Nephron (organoid): ENCODE measurements around the gene TEX52.
A peak's percentile ranks its signal among the peaks of the same experiment; 100 is the strongest.
"Not testable (repeated sequence)": the region's sequence is repeated elsewhere in the genome, so short reads cannot be mapped to it uniquely, and the experiment has no call there.

Source experiments
- H3K27ac Mint-ChIP-seq, 3 experiments: 2 replicates each; pipeline ENCODE4 v1.8.0; 2020; ENCODE audit warnings: mixed read lengths in 3 of 3, mild to moderate bottlenecking in 2 of 3, moderate library complexity in 1 of 3
- H3K27me3 Mint-ChIP-seq: 2 replicates; pipeline ENCODE4 v1.8.0; 2021; ENCODE audit warnings: low read depth, mild to moderate bottlenecking, moderate library complexity, mixed read lengths
- H3K36me3 Mint-ChIP-seq: 2 replicates; pipeline ENCODE4 v1.8.0; 2020; ENCODE audit warnings: low read depth, mixed read lengths
- H3K4me1 Mint-ChIP-seq: 2 replicates; pipeline ENCODE4 v1.8.0; 2020; ENCODE audit warnings: mixed read lengths
- H3K4me3 Mint-ChIP-seq, 3 experiments: 2 replicates each; pipeline ENCODE4 v1.8.0; 2020; ENCODE audit warnings: mild to moderate bottlenecking in 3 of 3, mixed read lengths in 3 of 3, moderate library complexity in 2 of 3
- H3K9me3 Mint-ChIP-seq: 2 replicates; pipeline ENCODE4 v1.8.0; 2020; ENCODE audit warnings: mixed read lengths
- TF ChIP-seq, protein P1 (sequence below), 3 experiments: fragments of 200-600 bp; sonication (generic); IDR thresholded peaks; one replicate each; pipeline ENCODE4 v1.5.0; 2021; ENCODE audit warnings: antibody characterized with exemption in 3 of 3; ENCODE audit not compliant: unreplicated experiment in 3 of 3

TEX52 gene

DNA sequence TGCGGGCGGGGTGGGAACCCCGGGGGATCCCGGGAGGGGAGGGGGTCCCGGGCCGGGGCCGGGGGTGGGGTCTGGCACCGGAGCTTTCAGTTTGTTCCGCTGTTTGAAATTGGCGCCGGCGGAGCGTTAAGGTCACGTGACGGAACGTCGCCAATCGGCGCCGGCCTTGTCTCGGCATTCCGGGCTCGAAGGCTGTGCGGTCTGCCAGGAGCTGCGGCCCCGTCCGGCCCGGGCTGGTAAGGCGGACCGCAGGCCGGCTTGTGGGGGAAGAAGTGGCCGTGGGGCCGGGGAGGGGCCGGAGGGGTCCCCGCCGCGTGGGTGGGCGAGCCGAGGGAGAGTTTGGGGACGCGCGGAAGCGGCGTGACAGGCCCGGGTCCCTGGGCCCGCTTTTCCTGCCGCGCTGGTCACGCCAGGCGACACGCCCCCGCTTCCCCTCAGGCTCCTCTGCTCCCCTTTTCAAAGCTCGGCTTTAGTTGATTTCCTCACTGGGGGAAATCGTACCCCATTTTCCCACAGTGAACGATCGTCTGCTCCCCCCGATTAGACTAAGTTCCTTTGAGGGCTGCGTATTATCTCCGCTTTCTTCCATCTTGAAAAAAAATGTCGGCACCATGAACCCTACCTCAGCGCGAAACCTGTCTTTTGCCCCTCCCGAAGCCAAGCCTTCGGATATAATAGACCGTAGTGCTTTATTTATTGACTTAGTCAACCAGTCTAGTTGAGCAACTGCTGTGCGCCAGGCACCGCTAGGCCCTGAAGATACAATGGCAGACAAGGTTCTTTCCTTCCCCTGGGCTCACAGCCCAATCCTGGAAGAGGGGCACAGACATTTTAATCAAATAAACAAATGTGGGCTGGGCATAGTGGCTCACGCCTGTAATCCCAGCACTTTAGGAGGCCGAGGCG is 20.5 kb upstream of the TEX52 start, which contains the start of the genes FOXM1 and RHNO1:
TSS of gene FOXM1 (minus strand) at position 128 of the 906 bp plus-strand sequence. CDS start 2,696 bp downstream, outside the sequence.
TSS of gene RHNO1 (plus strand) at position 177 of the 906 bp plus-strand sequence. CDS start 8,144 bp downstream, outside the sequence.
- Mint-ChIP-seq H3K4me1 (peaks cover 23% of the 10 kb centered on the region), H3K27me3 (no peaks in the 10 kb centered on the region), H3K9me3 (no peaks in the 10 kb centered on the region), H3K27ac (peak within 1 kb of the TSS; percentile 84 to 99 (median 92)), H3K36me3 (peaks cover 20% of the 10 kb centered on the region), H3K4me3 (peak within 1 kb of the TSS; percentile 95 to 98 (median 96))
- TF ChIP-seq, protein P1, sequence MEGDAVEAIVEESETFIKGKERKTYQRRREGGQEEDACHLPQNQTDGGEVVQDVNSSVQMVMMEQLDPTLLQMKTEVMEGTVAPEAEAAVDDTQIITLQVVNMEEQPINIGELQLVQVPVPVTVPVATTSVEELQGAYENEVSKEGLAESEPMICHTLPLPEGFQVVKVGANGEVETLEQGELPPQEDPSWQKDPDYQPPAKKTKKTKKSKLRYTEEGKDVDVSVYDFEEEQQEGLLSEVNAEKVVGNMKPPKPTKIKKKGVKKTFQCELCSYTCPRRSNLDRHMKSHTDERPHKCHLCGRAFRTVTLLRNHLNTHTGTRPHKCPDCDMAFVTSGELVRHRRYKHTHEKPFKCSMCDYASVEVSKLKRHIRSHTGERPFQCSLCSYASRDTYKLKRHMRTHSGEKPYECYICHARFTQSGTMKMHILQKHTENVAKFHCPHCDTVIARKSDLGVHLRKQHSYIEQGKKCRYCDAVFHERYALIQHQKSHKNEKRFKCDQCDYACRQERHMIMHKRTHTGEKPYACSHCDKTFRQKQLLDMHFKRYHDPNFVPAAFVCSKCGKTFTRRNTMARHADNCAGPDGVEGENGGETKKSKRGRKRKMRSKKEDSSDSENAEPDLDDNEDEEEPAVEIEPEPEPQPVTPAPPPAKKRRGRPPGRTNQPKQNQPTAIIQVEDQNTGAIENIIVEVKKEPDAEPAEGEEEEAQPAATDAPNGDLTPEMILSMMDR (IDR thresholded peaks at IDR 0.05; ENCODE audit: unreplicated experiment in 3 of 3) = peak; percentile 7 to 16 (median 10)

GRCh38 chr12:2876431-2877046 is 19.7 kb upstream of the TEX52 start:
- Mint-ChIP-seq H3K27me3 (no peaks in the 10 kb centered on the region), H3K9me3 (no peaks in the 10 kb centered on the region), H3K36me3 (peaks cover 21% of the 10 kb centered on the region), H3K27ac (peak overlapping the region; percentile 4 to 66 (median 47)), H3K4me1 (peaks cover 23% of the 10 kb centered on the region), H3K4me3 (peak overlapping the region; percentile 81 to 84 (median 83))
- TF ChIP-seq, protein P1 (IDR thresholded peaks at IDR 0.05; ENCODE audit: unreplicated experiment in 3 of 3) = no peak

DNA sequence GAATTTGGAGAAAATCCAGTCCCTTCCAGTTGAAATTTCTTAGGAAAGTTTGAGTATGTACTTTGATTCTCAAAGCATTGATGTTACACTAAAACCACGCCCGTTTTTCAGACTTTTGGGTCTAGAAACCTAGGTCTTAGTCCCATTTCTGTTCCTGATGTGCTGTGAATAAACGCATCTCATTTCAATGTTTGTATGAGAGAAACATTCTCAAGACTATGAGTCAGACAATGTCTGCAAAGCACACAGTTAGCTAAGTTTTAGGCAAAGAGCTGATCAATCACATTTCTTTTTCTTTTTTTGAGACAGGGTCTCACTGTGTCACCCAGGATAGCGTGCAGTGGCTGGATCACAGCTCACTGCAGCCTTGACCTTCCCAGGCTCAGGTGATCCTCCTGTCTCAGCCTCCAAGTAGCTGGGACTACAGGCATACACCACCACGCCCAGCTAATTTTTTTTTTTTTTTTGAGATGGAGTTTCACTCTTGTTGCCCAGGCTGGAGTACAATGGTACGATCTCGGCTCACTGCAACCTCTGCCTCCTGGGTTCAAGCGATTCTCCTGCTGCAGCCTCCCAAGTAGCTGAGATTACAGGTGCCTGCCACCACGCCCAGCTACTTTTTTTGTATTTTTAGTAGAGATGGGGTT is 12.3 kb upstream of the TEX52 start:
- peaks cover 39% of the 10 kb centered on the region for H3K36me3 Mint-ChIP-seq
- not testable (repeated sequence) for H3K27me3 Mint-ChIP-seq, H3K4me1 Mint-ChIP-seq, H3K9me3 Mint-ChIP-seq, H3K27ac Mint-ChIP-seq, H3K4me3 Mint-ChIP-seq

DNA sequence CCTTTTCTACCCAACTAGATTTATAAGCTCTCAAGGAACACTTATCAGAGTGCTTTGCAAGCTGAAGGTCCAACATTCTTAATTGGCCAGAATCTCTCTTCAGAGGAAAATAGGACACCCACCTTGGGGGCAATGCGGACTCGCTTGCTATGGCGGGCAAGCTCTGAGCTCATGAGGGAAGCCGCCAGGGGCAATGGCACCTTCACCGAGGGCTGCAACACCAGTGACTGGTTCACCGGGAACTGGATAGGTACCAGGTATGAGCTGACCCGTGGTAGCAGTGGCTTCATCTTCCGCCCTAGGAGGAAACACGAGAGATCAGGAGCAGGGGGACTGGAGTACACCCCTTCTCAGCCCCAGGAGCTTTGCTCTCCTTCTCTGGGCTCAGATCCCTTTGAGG is 7.4 kb upstream of the TEX52 start:
- no peak overlapping the region for H3K4me3 Mint-ChIP-seq

GRCh38 chr12:2863402-2863801 is 6.6 kb upstream of the TEX52 start:
- H3K4me3 Mint-ChIP-seq, H3K9me3 Mint-ChIP-seq, H3K4me1 Mint-ChIP-seq, H3K27me3 Mint-ChIP-seq, H3K27ac Mint-ChIP-seq: not testable (repeated sequence)
- H3K36me3 Mint-ChIP-seq = peaks cover 61% of the 10 kb centered on the region

More for the DNA sequence above, 7.4 kb upstream of the TEX52 start:
- TF ChIP-seq, protein P1 (IDR thresholded peaks at IDR 0.05; ENCODE audit: unreplicated experiment in 3 of 3) = no peak
- H3K4me1 Mint-ChIP-seq = no peaks in the 10 kb centered on the region
- H3K9me3 Mint-ChIP-seq = no peaks in the 10 kb centered on the region
- no peaks in the 10 kb centered on the region for H3K27me3 Mint-ChIP-seq
- H3K27ac Mint-ChIP-seq = no peak overlapping the region
- H3K36me3 Mint-ChIP-seq = peaks cover 59% of the 10 kb centered on the region

- H3K36me3 Mint-ChIP-seq = peaks cover 56% of the 10 kb centered on the region
- TF ChIP-seq, protein P1 (IDR thresholded peaks at IDR 0.05; ENCODE audit: unreplicated experiment in 3 of 3) = no peak
- no peaks in the 10 kb centered on the region for H3K27me3 Mint-ChIP-seq
- H3K4me3 Mint-ChIP-seq = no peak overlapping the region
- no peaks in the 10 kb centered on the region for H3K9me3 Mint-ChIP-seq
- peaks cover 4% of the 10 kb centered on the region for H3K4me1 Mint-ChIP-seq
- no peak overlapping the region for H3K27ac Mint-ChIP-seq
These were observed 6.0 kb upstream of the TEX52 start for GRCh38 chr12:2862876-2863275.
